ES-I3 (cell line): ENCODE measurements around the gene YKT6.

Experiments
- H3K36me3 ChIP-seq: 2 replicates; pipeline ENCODE4 v1.6.1; 2013; ENCODE audit warnings: mild to moderate bottlenecking, low read length, control low read depth, moderate library complexity; ENCODE audit not compliant: insufficient read depth
- H3K4me1 ChIP-seq: 2 replicates; pipeline ENCODE4 v1.6.1; 2013; ENCODE audit warnings: mild to moderate bottlenecking, control low read depth, low read length; ENCODE audit not compliant: insufficient read depth
- H3K9ac ChIP-seq: 2 replicates; pipeline ENCODE4 v1.6.1; 2013; ENCODE audit warnings: low read depth, mild to moderate bottlenecking, low read length, moderate library complexity
- H3K9me3 ChIP-seq: 2 replicates; pipeline ENCODE4 v1.6.1; 2013; ENCODE audit warnings: mild to moderate bottlenecking, low read length, moderate library complexity; ENCODE audit not compliant: control insufficient read depth, insufficient read depth

The YKT6 gene

GRCh38 chr7:44257213-44257612, 56.4 kb downstream of the YKT6 start:
- H3K4me1 ChIP-seq: no peaks in the 10 kb centered on the region
- H3K36me3 ChIP-seq: no peaks in the 10 kb centered on the region
- no peak overlapping the region for H3K9ac ChIP-seq
- no peaks in the 10 kb centered on the region for H3K9me3 ChIP-seq

- Histone ChIP-seq H3K36me3 (no peaks in the 10 kb centered on the region), H3K9me3 (no peaks in the 10 kb centered on the region), H3K4me1 (no peaks in the 10 kb centered on the region), H3K9ac (no peak overlapping the region)
These were observed 57.0 kb downstream of the YKT6 start for GRCh38 chr7:44257618-44258422.

GRCh38 chr7:44258423-44258760, 57.6 kb downstream of the YKT6 start:
- H3K4me1 ChIP-seq: no peaks in the 10 kb centered on the region
- H3K36me3 ChIP-seq: no peaks in the 10 kb centered on the region
- no peaks in the 10 kb centered on the region for H3K9me3 ChIP-seq
- H3K9ac ChIP-seq: no peak overlapping the region

GRCh38 chr7:44258865-44259546, 58.2 kb downstream of the YKT6 start:
- peaks cover 4% of the 10 kb centered on the region; the same call in 1 of the 2 replicates for H3K4me1 ChIP-seq
- no peak overlapping the region for H3K9ac ChIP-seq
- H3K36me3 ChIP-seq: no peaks in the 10 kb centered on the region
- no peaks in the 10 kb centered on the region for H3K9me3 ChIP-seq

- H3K36me3 ChIP-seq: no peaks in the 10 kb centered on the region
- H3K9me3 ChIP-seq: no peaks in the 10 kb centered on the region
- H3K4me1 ChIP-seq: peaks cover 5% of the 10 kb centered on the region; the same call in 1 of the 2 replicates
- H3K9ac ChIP-seq: no peak overlapping the region
These were observed 59.0 kb downstream of the YKT6 start for GRCh38 chr7:44259547-44260457.

- Histone ChIP-seq H3K4me1 (peaks cover 5% of the 10 kb centered on the region; the same call in 1 of the 2 replicates), H3K36me3 (no peaks in the 10 kb centered on the region), H3K9me3 (no peaks in the 10 kb centered on the region), H3K9ac (no peak overlapping the region)
These were observed 60.5 kb downstream of the YKT6 start for GRCh38 chr7:44261240-44261639.

- Histone ChIP-seq H3K36me3 (no peaks in the 10 kb centered on the region), H3K9ac (no peak overlapping the region), H3K9me3 (no peaks in the 10 kb centered on the region), H3K4me1 (peaks cover 5% of the 10 kb centered on the region; the same call in 1 of the 2 replicates)
These were observed 61.3 kb downstream of the YKT6 start for GRCh38 chr7:44262031-44262430.

- no peaks in the 10 kb centered on the region for H3K9me3 ChIP-seq
- peaks cover 5% of the 10 kb centered on the region; the same call in 1 of the 2 replicates for H3K4me1 ChIP-seq
- H3K36me3 ChIP-seq: no peaks in the 10 kb centered on the region
- no peak overlapping the region for H3K9ac ChIP-seq
These were observed 62.7 kb downstream of the YKT6 start for GRCh38 chr7:44263326-44264082.
